ENCODE data around the gene NTSR1.

DNA sequence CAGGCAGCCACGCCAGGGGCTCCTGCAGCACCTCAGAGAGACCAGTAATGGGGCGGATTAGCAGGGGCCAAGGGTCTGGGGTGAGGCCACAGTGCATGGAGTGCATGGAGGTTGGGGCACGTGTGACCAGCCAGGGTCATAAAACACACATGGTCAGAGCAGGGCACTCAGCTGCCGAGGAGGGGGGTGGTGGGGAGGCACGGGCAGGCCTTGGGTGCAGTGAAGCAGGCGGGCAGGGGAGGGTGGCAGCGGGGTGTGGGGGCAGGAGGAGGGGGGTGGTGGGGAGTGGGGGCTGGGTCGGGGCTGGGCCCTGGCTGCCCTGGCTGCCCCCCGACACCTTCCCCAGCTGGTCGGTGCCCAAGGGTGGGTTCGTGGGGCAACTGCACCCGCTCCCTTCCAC is 23.7 kb upstream of the NTSR1 start:
- TF ChIP-seq, protein P1, sequence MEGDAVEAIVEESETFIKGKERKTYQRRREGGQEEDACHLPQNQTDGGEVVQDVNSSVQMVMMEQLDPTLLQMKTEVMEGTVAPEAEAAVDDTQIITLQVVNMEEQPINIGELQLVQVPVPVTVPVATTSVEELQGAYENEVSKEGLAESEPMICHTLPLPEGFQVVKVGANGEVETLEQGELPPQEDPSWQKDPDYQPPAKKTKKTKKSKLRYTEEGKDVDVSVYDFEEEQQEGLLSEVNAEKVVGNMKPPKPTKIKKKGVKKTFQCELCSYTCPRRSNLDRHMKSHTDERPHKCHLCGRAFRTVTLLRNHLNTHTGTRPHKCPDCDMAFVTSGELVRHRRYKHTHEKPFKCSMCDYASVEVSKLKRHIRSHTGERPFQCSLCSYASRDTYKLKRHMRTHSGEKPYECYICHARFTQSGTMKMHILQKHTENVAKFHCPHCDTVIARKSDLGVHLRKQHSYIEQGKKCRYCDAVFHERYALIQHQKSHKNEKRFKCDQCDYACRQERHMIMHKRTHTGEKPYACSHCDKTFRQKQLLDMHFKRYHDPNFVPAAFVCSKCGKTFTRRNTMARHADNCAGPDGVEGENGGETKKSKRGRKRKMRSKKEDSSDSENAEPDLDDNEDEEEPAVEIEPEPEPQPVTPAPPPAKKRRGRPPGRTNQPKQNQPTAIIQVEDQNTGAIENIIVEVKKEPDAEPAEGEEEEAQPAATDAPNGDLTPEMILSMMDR (IDR thresholded peaks at IDR 0.05): no peak
- no peak for TF ChIP-seq POLR2A (IDR thresholded peaks at IDR 0.05)
